Endodermal cell (in vitro differentiated cells): Measurements from ENCODE around the gene METRN. TPM values are rescaled to one million over a fixed set of nuclear protein-coding genes. Genes with fewer than 3 reads are reported as not detected.
A peak's percentile ranks its signal among the peaks of the same experiment; 100 is the strongest.

Source experiments
- DNase-seq: peaks from one replicate; pipeline ENCODE4 v3.0.0-alpha.2; 2017
- H3K27ac ChIP-seq: 2 replicates; pipeline ENCODE4 v1.5.1; 2013; ENCODE audit warnings: mild to moderate bottlenecking, low read depth, low read length, moderate library complexity
- H3K27me3 ChIP-seq: 2 replicates; pipeline ENCODE4 v1.6.1; 2013; ENCODE audit warnings: mild to moderate bottlenecking, low read length, moderate library complexity; ENCODE audit not compliant: insufficient read depth, control insufficient read depth, poor library complexity, severe bottlenecking
- H3K36me3 ChIP-seq: 2 replicates; pipeline ENCODE4 v1.7.0; 2013; ENCODE audit warnings: mild to moderate bottlenecking, low read length, moderate library complexity; ENCODE audit not compliant: control insufficient read depth, insufficient read depth
- H3K4me1 ChIP-seq: one replicate; pipeline ENCODE4 v1.7.0; 2013; ENCODE audit warnings: low read length; ENCODE audit not compliant: control insufficient read depth, insufficient read depth
- H3K4me3 ChIP-seq: 2 replicates; pipeline ENCODE4 v1.5.1; 2013; ENCODE audit warnings: mild to moderate bottlenecking, low read length, moderate library complexity
- H3K9ac ChIP-seq: 2 replicates; pipeline ENCODE4 v1.6.1; 2013; ENCODE audit warnings: mild to moderate bottlenecking, low read length, moderate library complexity; ENCODE audit not compliant: poor library complexity, severe bottlenecking; ENCODE audit errors: extremely low read depth
- H3K9me3 ChIP-seq: 2 replicates; pipeline ENCODE4 v1.6.1; 2013; ENCODE audit warnings: mild to moderate bottlenecking, low read length, moderate library complexity; ENCODE audit not compliant: control insufficient read depth
- H3K27ac Mint-ChIP-seq: 2 replicates; pipeline ENCODE4 v1.8.0; 2020; ENCODE audit warnings: mixed read lengths
- H3K27me3 Mint-ChIP-seq: 2 replicates; pipeline ENCODE4 v1.8.0; 2021; ENCODE audit warnings: mild to moderate bottlenecking, mixed read lengths; ENCODE audit not compliant: insufficient read depth
- H3K36me3 Mint-ChIP-seq: 2 replicates; pipeline ENCODE4 v1.8.0; 2020; ENCODE audit warnings: low read depth, mixed read lengths
- H3K4me1 Mint-ChIP-seq: 2 replicates; pipeline ENCODE4 v1.8.0; 2020; ENCODE audit warnings: mixed read lengths
- H3K4me3 Mint-ChIP-seq: 2 replicates; pipeline ENCODE4 v1.8.0; 2020; ENCODE audit warnings: mild to moderate bottlenecking, moderate library complexity, mixed read lengths
- H3K9me3 Mint-ChIP-seq: 2 replicates; pipeline ENCODE4 v1.8.0; 2020; ENCODE audit warnings: mild to moderate bottlenecking, mixed read lengths
- WGBS, 2 experiments: methylation state at CpG; one replicate each; pipeline versions ENCODE4 v1.1.5 to v1.1.7; 2013; ENCODE audit warnings: missing lambda C conversion rate in 2 of 2, mixed read lengths in 1 of 2; ENCODE audit not compliant: insufficient coverage in 1 of 2, insufficient read length in 1 of 2; 5-methylcytosine and 5-hydroxymethylcytosine counted together
- total RNA-seq, 2 donors: library from RNA; stranded (reverse); fragmentation: NEBNext Ultra II Directional in 1 of 2; extraction: Animal tissue kit (Norgen Biotek cat#: 25700) in 1 of 2; gene quantifications; 2 replicates in 1 of 2; 3 replicates in 1 of 2; pipeline ENCODE4 v1.2.1, GENCODE V29; 2021
- TF ChIP-seq, protein P1 (sequence below): fragments of 200-600 bp; sonication (generic); conservative IDR thresholded peaks from 2 replicates; pipeline ENCODE4 v1.5.0; 2021; ENCODE audit warnings: antibody characterized with exemption, mild to moderate bottlenecking

The METRN gene
- total RNA-seq, 2 donors from 2014 or later, result 33.4 to 38.5 TPM

DNA sequence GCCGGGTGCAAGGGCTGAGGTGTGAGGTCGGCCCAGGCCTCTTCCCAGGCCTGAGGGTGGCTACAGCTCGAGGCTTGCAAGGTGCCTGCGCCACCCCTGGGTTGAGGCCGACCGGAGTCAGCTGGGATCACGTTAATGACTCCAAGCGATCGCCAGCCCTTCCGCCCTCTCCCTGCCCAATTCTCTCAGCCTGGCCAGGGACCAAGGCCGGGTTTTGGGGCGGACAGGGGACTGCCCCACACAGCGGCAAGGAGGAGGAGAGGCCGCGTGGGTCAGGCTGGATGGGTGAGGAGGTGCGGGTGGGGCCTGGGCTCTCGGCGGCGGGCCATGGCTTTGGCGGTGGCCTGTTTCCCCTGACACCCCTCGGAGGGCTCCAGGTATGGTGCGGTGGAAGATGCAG lies 21.6 kb upstream of the METRN start:
- Mint-ChIP-seq H3K4me3 (peak overlapping the region; percentile 25), H3K27ac (no peak overlapping the region), H3K36me3 (no peaks in the 10 kb centered on the region), H3K4me1 (no peaks in the 10 kb centered on the region), H3K27me3 (peaks cover 73% of the 10 kb centered on the region), H3K9me3 (no peaks in the 10 kb centered on the region)
- Histone ChIP-seq H3K9ac (no peak overlapping the region), H3K9me3 (no peaks in the 10 kb centered on the region), H3K27ac (no peak overlapping the region), H3K4me3 (no peak overlapping the region), H3K36me3 (no peaks in the 10 kb centered on the region), H3K4me1 (peaks cover 5% of the 10 kb centered on the region), H3K27me3 (peaks cover 75% of the 10 kb centered on the region)
- TF ChIP-seq, protein P1, sequence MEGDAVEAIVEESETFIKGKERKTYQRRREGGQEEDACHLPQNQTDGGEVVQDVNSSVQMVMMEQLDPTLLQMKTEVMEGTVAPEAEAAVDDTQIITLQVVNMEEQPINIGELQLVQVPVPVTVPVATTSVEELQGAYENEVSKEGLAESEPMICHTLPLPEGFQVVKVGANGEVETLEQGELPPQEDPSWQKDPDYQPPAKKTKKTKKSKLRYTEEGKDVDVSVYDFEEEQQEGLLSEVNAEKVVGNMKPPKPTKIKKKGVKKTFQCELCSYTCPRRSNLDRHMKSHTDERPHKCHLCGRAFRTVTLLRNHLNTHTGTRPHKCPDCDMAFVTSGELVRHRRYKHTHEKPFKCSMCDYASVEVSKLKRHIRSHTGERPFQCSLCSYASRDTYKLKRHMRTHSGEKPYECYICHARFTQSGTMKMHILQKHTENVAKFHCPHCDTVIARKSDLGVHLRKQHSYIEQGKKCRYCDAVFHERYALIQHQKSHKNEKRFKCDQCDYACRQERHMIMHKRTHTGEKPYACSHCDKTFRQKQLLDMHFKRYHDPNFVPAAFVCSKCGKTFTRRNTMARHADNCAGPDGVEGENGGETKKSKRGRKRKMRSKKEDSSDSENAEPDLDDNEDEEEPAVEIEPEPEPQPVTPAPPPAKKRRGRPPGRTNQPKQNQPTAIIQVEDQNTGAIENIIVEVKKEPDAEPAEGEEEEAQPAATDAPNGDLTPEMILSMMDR, result no peak
- DNase-seq, result no peak
- 41 to 49% methylated on average over 12 to 22 of the region's 22 CpGs for WGBS, 2 experiments

DNA sequence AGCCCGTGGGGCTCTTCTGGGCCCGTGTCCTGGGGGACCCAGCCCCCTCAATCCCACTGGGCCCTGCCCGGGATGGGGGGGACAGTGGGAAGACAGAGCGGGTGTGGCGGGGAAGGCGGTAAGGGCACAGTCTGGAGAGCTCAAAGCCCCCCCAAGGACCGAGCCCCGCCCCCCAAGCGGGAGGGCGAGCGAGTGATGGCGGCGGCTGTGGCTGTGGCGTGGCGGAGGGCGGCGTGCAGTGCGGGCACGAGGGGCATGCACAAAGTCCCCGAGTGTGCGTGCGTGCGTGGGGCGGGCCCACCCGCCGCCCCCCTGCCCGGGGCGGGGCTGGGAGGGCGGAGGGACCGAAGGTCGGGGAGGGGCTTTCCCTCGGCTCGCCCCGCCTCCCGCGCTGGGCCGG lies 21.2 kb upstream of the METRN start:
- H3K36me3 ChIP-seq, result no peaks in the 10 kb centered on the region

DNA sequence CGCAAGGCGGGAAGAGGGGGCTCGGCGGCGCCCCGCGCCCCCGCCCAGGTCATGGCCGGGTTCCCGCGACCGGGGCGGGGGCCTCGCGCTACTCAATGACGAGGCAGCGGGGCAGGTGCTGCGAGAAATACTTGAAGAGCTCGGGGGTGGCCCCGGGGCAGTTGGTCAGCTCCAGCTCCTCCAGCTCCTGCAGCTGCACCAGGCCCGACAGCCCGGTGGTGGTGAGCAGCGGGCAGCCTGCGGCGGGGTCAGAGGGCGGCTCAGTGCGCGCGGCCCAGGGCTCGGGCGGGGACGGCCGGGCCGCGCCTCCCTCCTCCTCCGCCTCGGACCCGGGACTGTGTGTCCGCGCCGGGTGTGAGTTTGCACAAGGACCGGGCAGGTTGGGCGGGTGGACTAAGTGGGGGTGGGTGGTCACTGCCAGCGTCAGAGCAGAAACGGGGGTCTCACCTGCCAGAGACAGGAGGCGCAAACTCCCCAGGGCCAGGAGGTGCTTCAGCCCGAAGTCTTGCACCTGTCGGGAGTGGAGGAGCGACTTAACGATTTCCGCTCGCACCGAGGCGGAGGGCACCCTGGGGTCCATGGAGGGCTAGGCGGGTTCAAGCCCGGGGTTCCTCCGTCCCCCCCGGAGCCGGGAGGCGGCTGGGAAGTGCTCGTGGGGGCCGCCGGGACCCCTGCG lies 20.6 kb upstream of the METRN start:
- peaks cover 83% of the 10 kb centered on the region for H3K27me3 Mint-ChIP-seq
- no peak overlapping the region for H3K27ac ChIP-seq
- no peaks in the 10 kb centered on the region for H3K36me3 ChIP-seq
- H3K9me3 ChIP-seq, result no peaks in the 10 kb centered on the region
- H3K27ac Mint-ChIP-seq, result no peak overlapping the region
- peaks cover 84% of the 10 kb centered on the region for H3K27me3 ChIP-seq
- H3K9ac ChIP-seq, result no peak overlapping the region
- TF ChIP-seq, protein P1, result no peak
- H3K9me3 Mint-ChIP-seq, result no peaks in the 10 kb centered on the region
- peaks cover 3% of the 10 kb centered on the region for H3K4me1 ChIP-seq
- 4 to 16% methylated on average over 11 to 64 of the region's 64 CpGs for WGBS, 2 experiments
- H3K4me3 Mint-ChIP-seq, result peak overlapping the region; percentile 43
- H3K4me3 ChIP-seq, result no peak overlapping the region
- H3K36me3 Mint-ChIP-seq, result no peaks in the 10 kb centered on the region
- no peaks in the 10 kb centered on the region for H3K4me1 Mint-ChIP-seq
- DNase-seq, result peak; percentile 65

More for the DNA sequence above, 21.2 kb upstream of the METRN start:
- Mint-ChIP-seq H3K27ac (no peak overlapping the region), H3K4me1 (no peaks in the 10 kb centered on the region), H3K27me3 (peaks cover 78% of the 10 kb centered on the region), H3K36me3 (no peaks in the 10 kb centered on the region), H3K4me3 (peak overlapping the region; percentile 43), H3K9me3 (no peaks in the 10 kb centered on the region)
- H3K4me3 ChIP-seq, result no peak overlapping the region
- peaks cover 5% of the 10 kb centered on the region for H3K4me1 ChIP-seq
- no peak overlapping the region for H3K9ac ChIP-seq
- H3K27me3 ChIP-seq, result peaks cover 79% of the 10 kb centered on the region
- TF ChIP-seq, protein P1, result no peak
- WGBS, 2 experiments, result 6 to 9% methylated on average over 4 to 37 of the region's 37 CpGs
- H3K9me3 ChIP-seq, result no peaks in the 10 kb centered on the region
- no peak for DNase-seq
- no peak overlapping the region for H3K27ac ChIP-seq
